ENCODE results near the gene CUL4A.
"Not testable (repeated sequence)": the region's sequence is repeated elsewhere in the genome, so short reads cannot be mapped to it uniquely, and the experiment has no call there.

The CUL4A gene

GRCh38 chr13:113209336-113209758 lies at the start of gene CUL4A:
TSS of gene CUL4A (plus strand) at chr13:113209613. CDS start at chr13:113209628, 15 bp downstream.
- DNase-seq (ENCODE audit: low spot score) = peak; percentile 72

- no peak for DNase-seq (ENCODE audit: low spot score)
These were observed 49.7 kb upstream of the CUL4A start for GRCh38 chr13:113159701-113160100.

- DNase-seq (ENCODE audit: low spot score) = no peak
These were observed 48.4 kb upstream of the CUL4A start for GRCh38 chr13:113160983-113161382.

GRCh38 chr13:113161433-113161832 lies 48.0 kb upstream of the CUL4A start:
- DNase-seq (ENCODE audit: low spot score) = no peak

- DNase-seq (ENCODE audit: low spot score) = not testable (repeated sequence)
These were observed 47.4 kb upstream of the CUL4A start for GRCh38 chr13:113161975-113162374.

GRCh38 chr13:113162783-113163685 lies 46.4 kb upstream of the CUL4A start:
- DNase-seq (ENCODE audit: low spot score) = no peak

- DNase-seq (ENCODE audit: low spot score) = no peak
These were observed 44.9 kb upstream of the CUL4A start for GRCh38 chr13:113164492-113164891.

- DNase-seq (ENCODE audit: low spot score) = no peak
These were observed 43.1 kb upstream of the CUL4A start for GRCh38 chr13:113166266-113166665.

- DNase-seq (ENCODE audit: low spot score) = no peak
These were observed 42.7 kb upstream of the CUL4A start for GRCh38 chr13:113166681-113167080.

- no peak for DNase-seq (ENCODE audit: low spot score)
These were observed 42.3 kb upstream of the CUL4A start for GRCh38 chr13:113167155-113167554.

- no peak for DNase-seq (ENCODE audit: low spot score)
These were observed 41.8 kb upstream of the CUL4A start for GRCh38 chr13:113167575-113167974.

- no peak for DNase-seq (ENCODE audit: low spot score)
These were observed 41.2 kb upstream of the CUL4A start for GRCh38 chr13:113168211-113168610.

- no peak for DNase-seq (ENCODE audit: low spot score)
These were observed 39.8 kb upstream of the CUL4A start for GRCh38 chr13:113169277-113170272.

- DNase-seq (ENCODE audit: low spot score) = no peak
These were observed 38.9 kb upstream of the CUL4A start for GRCh38 chr13:113170511-113170910.

- DNase-seq (ENCODE audit: low spot score) = no peak
These were observed 37.9 kb upstream of the CUL4A start for GRCh38 chr13:113171250-113172125.

GRCh38 chr13:113172419-113172926 lies 36.9 kb upstream of the CUL4A start:
- DNase-seq (ENCODE audit: low spot score) = no peak

- peak; percentile 38 for DNase-seq (ENCODE audit: low spot score)
These were observed 33.1 kb upstream of the CUL4A start for GRCh38 chr13:113176280-113176679.

GRCh38 chr13:113176822-113177221 lies 32.6 kb upstream of the CUL4A start:
- DNase-seq (ENCODE audit: low spot score) = no peak

GRCh38 chr13:113178070-113178895 lies 31.1 kb upstream of the CUL4A start:
- no peak for DNase-seq (ENCODE audit: low spot score)

GRCh38 chr13:113178896-113179167 lies 30.6 kb upstream of the CUL4A start:
- DNase-seq (ENCODE audit: low spot score) = no peak

Measured in activated CD4-positive, alpha-beta T cell treated with anti-CD3 and anti-CD28 coated beads, Interleukin-2, Interleukin-4, amounts not matched to agents 100 ng/mL and 50 ng/mL, durations not matched to agents 16 hours and 8 hours (primary cell).